Smooth muscle cell (in vitro differentiated cells): Measurements from ENCODE around the gene LRRN2. TPM values are rescaled to one million over a fixed set of nuclear protein-coding genes. Genes with fewer than 3 reads are reported as not detected.

ENCODE experiments used
- DNase-seq: peaks from one replicate; lab custom pipeline; 2025; ENCODE audit not compliant: unreplicated experiment; lab: John Stamatoyannopoulos, UW
- H2AFZ ChIP-seq: fragments of 200-600 bp; sonication (generic); 2 replicates; pipeline ENCODE4 v1.6.0; 2016; ENCODE audit warnings: antibody characterized with exemption, low read depth, mild to moderate bottlenecking
- H3F3A ChIP-seq: fragments of 200-600 bp; sonication (generic); 2 replicates; pipeline ENCODE4 v1.6.0; 2017; ENCODE audit warnings: antibody characterized with exemption, low read depth
- H3K27ac ChIP-seq: fragments of 200-600 bp; sonication (generic); 2 replicates; pipeline ENCODE4 v1.5.1; 2016; ENCODE audit warnings: low read depth, mild to moderate bottlenecking
- H3K27me3 ChIP-seq: fragments of 200-600 bp; sonication (generic); 2 replicates; pipeline ENCODE4 v1.6.1; 2016; ENCODE audit warnings: low read depth, mild to moderate bottlenecking
- H3K36me3 ChIP-seq: fragments of 200-600 bp; sonication (generic); 2 replicates; pipeline ENCODE4 v1.5.1; 2016; ENCODE audit warnings: low read depth
- H3K4me1 ChIP-seq: fragments of 200-600 bp; sonication (generic); 2 replicates; pipeline ENCODE4 v1.5.1; 2016; ENCODE audit warnings: low read depth
- H3K4me2 ChIP-seq: fragments of 200-600 bp; sonication (generic); 2 replicates; pipeline ENCODE4 v1.6.0; 2016; ENCODE audit warnings: mild to moderate bottlenecking
- H3K4me3 ChIP-seq: fragments of 200-600 bp; sonication (generic); 2 replicates; pipeline ENCODE4 v1.5.1; 2016; ENCODE audit warnings: mild to moderate bottlenecking
- H3K79me2 ChIP-seq: fragments of 200-600 bp; sonication (generic); 2 replicates; pipeline ENCODE4 v1.6.0; 2016; ENCODE audit warnings: low read depth, mild to moderate bottlenecking
- H3K9ac ChIP-seq: fragments of 200-600 bp; sonication (generic); 2 replicates; pipeline ENCODE4 v1.6.0; 2016; ENCODE audit warnings: low read depth
- H3K9me3 ChIP-seq: fragments of 200-600 bp; sonication (generic); replicated peaks from 2 replicates; pipeline ENCODE4 v1.5.1; 2016; ENCODE audit warnings: low read depth
- H4K20me1 ChIP-seq: fragments of 200-600 bp; sonication (generic); 2 replicates; pipeline ENCODE4 v1.6.0; 2016; ENCODE audit warnings: low read depth
- CTCF ChIP-seq: fragments of 200-600 bp; sonication (generic); IDR thresholded peaks from 2 replicates; pipeline ENCODE4 v1.5.1; 2017; ENCODE audit warnings: borderline replicate concordance, mild to moderate bottlenecking, antibody characterized with exemption; ENCODE audit not compliant: insufficient read depth, poor library complexity, severe bottlenecking
- WGBS: methylation state at CpG from one replicate; pipeline ENCODE4 v1.1.7; 2016; ENCODE audit warnings: low lambda C conversion rate; 5-methylcytosine and 5-hydroxymethylcytosine counted together
- polyA plus RNA-seq: library from polyadenylated mRNA; unstranded; fragments of >200 nt; fragmentation: Nextera tagmentation; extraction: Ambion mirVana; gene quantifications from 2 replicates; pipeline ENCODE4 v1.2.1, GENCODE V29; 2016
- total RNA-seq: library from RNA; depleted of rRNA; stranded (reverse); fragments of >200 nt; gene quantifications from 2 replicates; pipeline ENCODE4 v1.2.3, GENCODE V29; 2014

LRRN2 gene
- total and polyA plus RNA-seq, 2 experiments from 2014 or later, result 1.3 to 2.4 TPM

DNA sequence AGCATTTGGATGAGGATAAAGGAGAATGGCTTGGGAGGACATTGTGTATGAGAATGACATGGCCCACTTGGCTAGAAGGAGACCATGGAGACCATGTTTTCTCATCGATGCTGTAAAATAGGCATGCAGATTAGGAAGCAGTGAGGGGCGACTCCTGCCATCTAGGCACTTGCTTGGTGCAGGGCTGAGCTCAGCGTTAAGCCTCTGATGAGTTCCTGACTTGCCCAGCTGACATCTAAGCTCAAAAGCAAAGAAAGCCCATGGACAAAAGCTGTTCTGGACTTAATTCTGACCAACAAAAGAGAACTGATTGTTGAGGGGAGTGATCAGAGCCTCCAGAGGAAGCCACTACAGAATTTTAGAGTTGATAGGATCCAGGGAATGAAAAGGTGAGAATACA is 74.5 kb downstream of the LRRN2 start:
- H3K4me3 ChIP-seq, result no peak overlapping the region
- no peaks in the 10 kb centered on the region for H3K79me2 ChIP-seq
- H3F3A ChIP-seq, result no peaks in the 10 kb centered on the region
- no peaks in the 10 kb centered on the region for H3K4me1 ChIP-seq
- H3K27ac ChIP-seq, result no peak overlapping the region
- no peak overlapping the region for H2AFZ ChIP-seq
- no peak for TF ChIP-seq CTCF
- H3K4me2 ChIP-seq, result no peak overlapping the region
- peaks cover 54% of the 10 kb centered on the region for H3K27me3 ChIP-seq
- DNase-seq, result no peak
- WGBS, result 89% methylated on average over 3 of the region's 3 CpGs
- H3K9me3 ChIP-seq, result no peaks in the 10 kb centered on the region
- no peaks in the 10 kb centered on the region for H3K36me3 ChIP-seq
- no peaks in the 10 kb centered on the region for H4K20me1 ChIP-seq
- H3K9ac ChIP-seq, result no peak overlapping the region

GRCh38 chr1:204607910-204608309 is 77.6 kb downstream of the LRRN2 start:
- DNase-seq, result no peak
- H3K27me3 ChIP-seq, result peaks cover 45% of the 10 kb centered on the region
- no peak overlapping the region for H3K27ac ChIP-seq
- H3K9me3 ChIP-seq, result no peaks in the 10 kb centered on the region
- H3K4me1 ChIP-seq, result no peaks in the 10 kb centered on the region
- 91% methylated on average over 6 of the region's 6 CpGs for WGBS
- TF ChIP-seq CTCF, result no peak
- no peak overlapping the region for H3K9ac ChIP-seq
- no peak overlapping the region for H3K4me3 ChIP-seq
- no peaks in the 10 kb centered on the region for H4K20me1 ChIP-seq
- H3K36me3 ChIP-seq, result no peaks in the 10 kb centered on the region
- no peak overlapping the region for H2AFZ ChIP-seq
- H3K4me2 ChIP-seq, result no peak overlapping the region
- no peaks in the 10 kb centered on the region for H3K79me2 ChIP-seq
- H3F3A ChIP-seq, result no peaks in the 10 kb centered on the region

GRCh38 chr1:204605791-204606190 is 79.7 kb downstream of the LRRN2 start:
- Histone ChIP-seq H3K9me3 (no peaks in the 10 kb centered on the region), H3K27ac (no peak overlapping the region), H3K36me3 (no peaks in the 10 kb centered on the region), H2AFZ (no peak overlapping the region), H3K4me3 (no peak overlapping the region), H3K4me1 (no peaks in the 10 kb centered on the region), H3F3A (no peaks in the 10 kb centered on the region), H3K4me2 (no peak overlapping the region), H4K20me1 (no peaks in the 10 kb centered on the region), H3K27me3 (peaks cover 45% of the 10 kb centered on the region), H3K9ac (no peak overlapping the region), H3K79me2 (no peaks in the 10 kb centered on the region)
- 83% methylated on average over 7 of the region's 7 CpGs for WGBS
- no peak for TF ChIP-seq CTCF
- no peak for DNase-seq

DNA sequence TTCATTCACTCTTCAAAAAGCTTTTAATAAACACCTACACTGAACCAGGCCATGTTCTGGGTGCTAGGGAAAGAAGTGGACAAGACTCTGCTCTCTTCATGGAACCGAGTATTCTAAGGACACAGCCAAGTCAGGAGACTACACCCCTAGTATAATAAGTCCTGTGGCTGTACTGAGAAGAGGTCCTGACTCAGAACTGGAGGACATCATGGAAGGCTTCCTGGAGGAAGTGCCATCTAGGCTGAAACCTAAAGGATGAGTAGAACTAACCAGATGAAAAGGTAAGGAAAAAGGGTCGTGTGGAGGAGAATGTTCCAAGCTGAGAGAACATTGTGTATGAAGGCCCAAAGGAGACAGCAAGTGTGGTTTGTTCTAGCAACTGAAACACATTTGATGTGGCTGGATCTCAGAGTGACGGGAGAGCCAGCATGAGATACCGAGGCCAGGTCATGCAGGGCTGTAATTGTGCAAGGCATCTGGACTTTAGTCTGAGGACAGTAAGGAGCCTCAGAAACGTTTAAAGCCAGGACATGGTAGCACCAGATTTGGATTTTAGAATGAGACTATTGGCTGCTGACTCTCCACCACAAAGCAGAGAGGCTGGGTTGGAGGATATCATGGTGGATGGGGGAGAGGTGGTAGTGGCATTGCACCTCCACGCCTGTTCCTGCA is 82.5 kb downstream of the LRRN2 start:
- Histone ChIP-seq H3K36me3 (no peaks in the 10 kb centered on the region), H3K9ac (no peak overlapping the region), H3K27ac (no peak overlapping the region), H3F3A (no peaks in the 10 kb centered on the region), H3K4me1 (no peaks in the 10 kb centered on the region), H2AFZ (no peak overlapping the region), H3K9me3 (no peaks in the 10 kb centered on the region), H3K27me3 (peaks cover 19% of the 10 kb centered on the region), H3K4me2 (no peak overlapping the region), H3K79me2 (no peaks in the 10 kb centered on the region), H4K20me1 (no peaks in the 10 kb centered on the region), H3K4me3 (no peak overlapping the region)
- WGBS, result 87% methylated on average over 6 of the region's 6 CpGs
- TF ChIP-seq CTCF, result no peak
- DNase-seq, result no peak
